ENCODE results near the gene TENM4.

Gene TENM4

DNA sequence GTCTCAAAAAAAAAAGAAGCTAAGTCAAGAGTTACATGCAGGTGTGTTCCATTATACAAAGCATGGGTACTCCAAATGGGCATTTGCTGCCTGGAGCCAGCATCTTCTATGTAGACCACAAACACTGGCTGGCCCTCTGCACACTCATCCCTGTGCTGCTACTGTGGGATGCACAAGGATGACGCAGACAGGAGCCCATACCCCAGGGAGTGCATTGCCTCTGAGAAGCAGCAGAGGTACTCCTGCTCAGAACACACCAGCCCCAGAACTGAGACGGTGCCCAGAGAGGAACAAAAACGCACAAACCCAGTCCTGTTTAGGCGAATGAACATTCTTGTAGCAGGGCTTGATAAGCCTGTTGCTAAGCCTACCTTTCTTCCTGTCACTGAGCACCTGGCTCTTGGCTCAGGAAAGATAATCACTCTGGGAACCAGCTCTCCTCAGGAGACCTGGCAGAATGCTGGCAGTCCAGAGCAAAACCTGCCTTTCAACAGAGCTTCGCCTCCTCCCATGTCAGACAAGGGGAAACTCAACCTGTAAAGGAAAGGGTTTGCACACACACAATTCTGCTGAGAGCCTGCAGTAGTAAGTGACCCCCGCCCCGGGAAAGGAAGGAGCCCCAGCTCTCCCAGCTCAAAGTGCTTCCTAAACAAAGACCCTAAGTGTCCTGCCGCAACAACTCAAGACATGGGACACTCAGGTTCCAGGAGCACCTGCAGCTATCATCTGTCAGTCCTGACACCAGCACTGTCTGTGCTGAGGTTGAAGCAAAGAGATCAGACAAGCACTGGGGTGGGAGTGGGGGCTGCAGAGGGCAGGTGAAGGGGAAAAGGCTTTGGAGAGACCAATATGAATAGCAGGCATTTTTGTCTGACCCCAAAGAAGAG, 145.7 kb downstream of the TENM4 start:
- TF ChIP-seq, protein P1, sequence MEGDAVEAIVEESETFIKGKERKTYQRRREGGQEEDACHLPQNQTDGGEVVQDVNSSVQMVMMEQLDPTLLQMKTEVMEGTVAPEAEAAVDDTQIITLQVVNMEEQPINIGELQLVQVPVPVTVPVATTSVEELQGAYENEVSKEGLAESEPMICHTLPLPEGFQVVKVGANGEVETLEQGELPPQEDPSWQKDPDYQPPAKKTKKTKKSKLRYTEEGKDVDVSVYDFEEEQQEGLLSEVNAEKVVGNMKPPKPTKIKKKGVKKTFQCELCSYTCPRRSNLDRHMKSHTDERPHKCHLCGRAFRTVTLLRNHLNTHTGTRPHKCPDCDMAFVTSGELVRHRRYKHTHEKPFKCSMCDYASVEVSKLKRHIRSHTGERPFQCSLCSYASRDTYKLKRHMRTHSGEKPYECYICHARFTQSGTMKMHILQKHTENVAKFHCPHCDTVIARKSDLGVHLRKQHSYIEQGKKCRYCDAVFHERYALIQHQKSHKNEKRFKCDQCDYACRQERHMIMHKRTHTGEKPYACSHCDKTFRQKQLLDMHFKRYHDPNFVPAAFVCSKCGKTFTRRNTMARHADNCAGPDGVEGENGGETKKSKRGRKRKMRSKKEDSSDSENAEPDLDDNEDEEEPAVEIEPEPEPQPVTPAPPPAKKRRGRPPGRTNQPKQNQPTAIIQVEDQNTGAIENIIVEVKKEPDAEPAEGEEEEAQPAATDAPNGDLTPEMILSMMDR (IDR thresholded peaks at IDR 0.05; ENCODE audit: borderline replicate concordance, insufficient read depth, low read depth, low read length), result no peak
- no peak overlapping the region for H3K4me3 ChIP-seq (ENCODE audit: low read depth, low read length)

DNA sequence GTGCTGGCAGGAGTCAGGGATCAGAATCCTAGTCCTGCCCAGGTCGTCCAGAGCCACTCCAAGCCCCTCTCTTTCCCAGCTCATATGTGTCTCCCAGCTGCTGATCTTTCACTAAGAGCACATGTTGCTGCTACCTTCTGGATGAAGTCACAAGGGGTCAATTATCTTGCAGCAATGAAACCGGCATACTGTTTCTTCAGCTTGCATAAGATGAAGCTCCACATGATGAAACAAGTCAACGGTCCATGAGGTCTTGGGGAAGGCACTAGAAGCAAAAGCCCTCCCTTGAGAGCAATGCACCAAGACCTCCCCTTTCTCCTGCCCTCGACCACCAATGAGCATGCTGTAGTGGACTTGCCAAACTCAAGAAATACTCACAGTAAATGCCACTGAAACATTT, 148.9 kb downstream of the TENM4 start:
- TF ChIP-seq, protein P1 (IDR thresholded peaks at IDR 0.05; ENCODE audit: borderline replicate concordance, insufficient read depth, low read depth, low read length), result no peak
- no peak overlapping the region for H3K4me3 ChIP-seq (ENCODE audit: low read depth, low read length)

DNA sequence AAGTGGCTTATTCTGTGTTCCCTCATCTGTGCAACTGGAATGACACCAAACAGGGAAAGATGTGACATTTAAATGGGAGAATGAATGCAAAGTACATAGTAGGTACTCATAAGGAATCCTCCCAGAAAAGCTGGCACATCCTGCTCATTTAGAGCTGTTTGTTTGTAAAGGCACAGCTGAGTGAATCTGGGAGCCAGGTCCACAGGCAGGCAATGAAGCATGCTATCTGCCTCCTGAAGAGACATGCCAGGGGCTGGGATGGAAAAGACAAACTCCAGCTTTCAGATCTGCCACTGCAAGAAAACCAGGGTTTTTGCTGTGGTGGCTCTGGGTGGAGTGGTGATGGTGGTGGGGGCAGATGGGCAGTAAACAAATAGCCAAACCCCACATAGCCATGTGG, 150.1 kb downstream of the TENM4 start:
- TF ChIP-seq, protein P1 (IDR thresholded peaks at IDR 0.05; ENCODE audit: borderline replicate concordance, insufficient read depth, low read depth, low read length), result no peak

DNA sequence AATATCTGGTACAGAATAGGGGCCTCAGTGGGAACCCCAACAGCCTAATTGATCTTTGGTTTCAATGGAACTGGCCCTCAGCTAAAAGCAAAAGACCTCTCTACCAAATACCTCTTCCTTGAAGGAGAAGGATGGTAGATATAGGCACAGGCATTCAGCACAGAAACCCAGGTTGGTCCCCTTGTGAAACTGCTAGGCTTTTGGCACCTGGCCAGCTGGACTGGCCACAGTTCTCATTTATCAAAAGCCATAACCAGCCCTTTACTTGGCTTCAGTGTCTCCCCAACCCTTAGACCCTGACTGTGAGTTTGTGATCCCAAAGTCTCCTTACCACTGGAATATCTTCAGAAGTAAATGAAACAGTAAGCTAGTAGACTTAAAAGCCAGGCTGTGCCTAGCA, 152.9 kb downstream of the TENM4 start:
- H3K4me3 ChIP-seq (ENCODE audit: low read depth, low read length), result no peak overlapping the region
- TF ChIP-seq, protein P1 (IDR thresholded peaks at IDR 0.05; ENCODE audit: borderline replicate concordance, insufficient read depth, low read depth, low read length), result no peak

More for the DNA sequence above, 150.1 kb downstream of the TENM4 start:
- no peak overlapping the region for H3K4me3 ChIP-seq (ENCODE audit: low read depth, low read length)

DNA sequence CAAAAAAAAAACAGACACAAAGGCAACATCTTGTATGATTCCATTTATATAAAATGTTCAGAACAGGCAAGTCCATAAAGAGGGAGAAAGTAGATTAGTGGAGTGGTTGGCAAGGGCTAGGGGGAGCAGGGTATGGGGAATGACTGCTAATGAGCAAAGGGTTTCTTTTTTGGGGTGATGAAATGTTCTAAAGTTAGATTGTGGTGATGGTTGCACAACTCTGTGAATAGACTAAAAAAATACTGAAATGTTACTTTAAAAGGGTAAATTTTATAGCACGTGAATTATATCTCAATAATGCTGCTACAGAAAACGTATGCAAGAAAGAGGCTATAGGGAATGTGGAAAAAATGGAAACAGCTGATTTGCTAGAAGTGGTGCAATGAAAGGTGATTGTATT, 155.1 kb downstream of the TENM4 start:
- no peak overlapping the region for H3K4me3 ChIP-seq (ENCODE audit: low read depth, low read length)
- TF ChIP-seq, protein P1 (IDR thresholded peaks at IDR 0.05; ENCODE audit: borderline replicate concordance, insufficient read depth, low read depth, low read length), result no peak

DNA sequence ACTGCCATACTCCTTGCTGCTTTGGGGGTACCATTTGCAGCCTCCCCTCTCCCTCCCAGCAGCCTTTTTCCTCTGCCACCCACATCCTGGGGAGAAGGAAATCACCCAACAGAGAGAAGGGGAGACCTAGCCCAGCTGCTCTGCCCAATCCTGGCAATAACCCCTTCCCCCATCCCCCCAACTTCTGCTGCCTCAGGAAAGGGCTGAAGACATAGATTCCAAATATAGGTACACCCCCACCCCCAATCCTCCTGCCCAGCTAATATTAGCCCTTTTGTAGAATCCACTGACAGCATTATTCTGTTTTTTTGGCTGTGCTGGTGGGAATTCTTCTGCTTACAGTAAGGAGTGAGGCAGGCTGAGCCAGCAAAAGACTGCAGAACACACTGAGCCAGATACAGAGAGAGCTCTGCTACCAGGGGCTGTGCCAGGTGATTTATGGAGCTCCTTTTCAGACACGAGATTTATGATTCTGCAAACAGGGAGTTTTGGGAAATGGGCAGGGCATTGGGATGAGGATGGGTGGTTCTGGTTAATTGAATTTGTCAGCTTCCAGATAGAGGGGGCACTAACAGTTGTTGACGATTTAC, 164.0 kb downstream of the TENM4 start:
- H3K4me3 ChIP-seq (ENCODE audit: low read depth, low read length), result no peak overlapping the region
- TF ChIP-seq, protein P1 (IDR thresholded peaks at IDR 0.05; ENCODE audit: borderline replicate concordance, insufficient read depth, low read depth, low read length), result no peak

Data from GM12875 (cell line).